Measurements from ENCODE around the gene NR6A1.

Gene NR6A1

GRCh38 chr9:124792257-124793014 lies 21.3 kb upstream of the NR6A1 start:
- Histone ChIP-seq H3K4me2 (ENCODE audit: insufficient read depth, low read length, poor library complexity, severe bottlenecking) (no peak overlapping the region), H2BK120ac (ENCODE audit: low read depth, low read length) (no peak overlapping the region), H4K8ac (ENCODE audit: low read depth, low read length) (no peak overlapping the region), H2BK12ac (ENCODE audit: low read length) (no peak overlapping the region), H3K27ac (replicated peaks; ENCODE audit: low read length) (no peak overlapping the region), H3K9me3 (replicated peaks in 1 of 2; ENCODE audit: control insufficient read depth in 2 of 2, insufficient read depth in 1 of 2, low read depth in 1 of 2, low read length in 2 of 2) (no peaks in the 10 kb centered on the region), H3K14ac (ENCODE audit: low read length) (no peak overlapping the region), H4K91ac (ENCODE audit: low read depth, low read length, poor library complexity) (peak overlapping the region; percentile 49), H3K4ac (ENCODE audit: low read length) (peak overlapping the region; percentile 24), H3K23ac (ENCODE audit: low read depth, low read length, poor library complexity) (no peak overlapping the region), H3K9ac (ENCODE audit: low read depth, low read length, poor library complexity) (no peak overlapping the region), H2BK15ac (ENCODE audit: low read length) (no peak overlapping the region), H2BK5ac (ENCODE audit: low read length) (no peak overlapping the region), H3K79me1 (ENCODE audit: low read depth, low read length) (no peaks in the 10 kb centered on the region), H3K36me3 (replicated peaks in 1 of 2; ENCODE audit: control insufficient read depth in 2 of 2, insufficient read depth in 2 of 2, low read length in 2 of 2) (no peaks in the 10 kb centered on the region), H2AK5ac (ENCODE audit: low read depth, low read length) (peak overlapping the region; percentile 23), H3K4me1 (ENCODE audit: control insufficient read depth in 2 of 2, insufficient read depth in 1 of 2, low read depth in 1 of 2, low read length in 2 of 2) (peaks cover 0 to 1% of the 10 kb centered on the region in 2 donors), H3K18ac (ENCODE audit: low read length) (no peak overlapping the region), H3K27me3 (ENCODE audit: control insufficient read depth in 3 of 3, insufficient read depth in 3 of 3, low read depth in 1 of 3, low read length in 3 of 3) (peaks cover 0 to 55% (median 0%) of the 10 kb centered on the region in 3 experiments), H3K4me3 (ENCODE audit: low read length in 2 of 2) (no peak overlapping the region), H2AFZ (ENCODE audit: low read length) (no peak overlapping the region)
- DNase-seq (ENCODE audit: low spot score) = no peak
- no CpG with 5 or more reads among the region's 8 CpGs for WGBS, 2 donors (ENCODE audit: extremely low coverage in 2 of 2, insufficient read length in 2 of 2, insufficient replicate concordance in 1 of 2)

- DNase-seq (ENCODE audit: low spot score) = no peak
- H2AFZ ChIP-seq (ENCODE audit: low read length) = no peak overlapping the region
- H2BK5ac ChIP-seq (ENCODE audit: low read length) = no peak overlapping the region
- H2BK120ac ChIP-seq (ENCODE audit: low read depth, low read length) = no peak overlapping the region
- H3K27ac ChIP-seq (replicated peaks; ENCODE audit: low read length) = no peak overlapping the region
- no peak overlapping the region for H3K4me3 ChIP-seq (ENCODE audit: low read length in 2 of 2)
- H3K27me3 ChIP-seq (ENCODE audit: control insufficient read depth in 3 of 3, insufficient read depth in 3 of 3, low read depth in 1 of 3, low read length in 3 of 3) = peaks cover 0 to 40% (median 0%) of the 10 kb centered on the region in 3 experiments
- H2BK15ac ChIP-seq (ENCODE audit: low read length) = no peak overlapping the region
- no peaks in the 10 kb centered on the region for H3K36me3 ChIP-seq (replicated peaks in 1 of 2; ENCODE audit: control insufficient read depth in 2 of 2, insufficient read depth in 2 of 2, low read length in 2 of 2)
- H3K18ac ChIP-seq (ENCODE audit: low read length) = no peak overlapping the region
- peaks cover 0 to 1% of the 10 kb centered on the region in 2 donors for H3K4me1 ChIP-seq (ENCODE audit: control insufficient read depth in 2 of 2, insufficient read depth in 1 of 2, low read depth in 1 of 2, low read length in 2 of 2)
- H3K9ac ChIP-seq (ENCODE audit: low read depth, low read length, poor library complexity) = no peak overlapping the region
- H2AK5ac ChIP-seq (ENCODE audit: low read depth, low read length) = no peak overlapping the region
- no peak overlapping the region for H3K4ac ChIP-seq (ENCODE audit: low read length)
- no peak overlapping the region for H4K91ac ChIP-seq (ENCODE audit: low read depth, low read length, poor library complexity)
- H2BK12ac ChIP-seq (ENCODE audit: low read length) = no peak overlapping the region
- WGBS, 2 donors (ENCODE audit: extremely low coverage in 2 of 2, insufficient read length in 2 of 2, insufficient replicate concordance in 1 of 2) = no CpG with 5 or more reads among the region's 5 CpGs
- no peak overlapping the region for H3K14ac ChIP-seq (ENCODE audit: low read length)
- H3K9me3 ChIP-seq (replicated peaks in 1 of 2; ENCODE audit: control insufficient read depth in 2 of 2, insufficient read depth in 1 of 2, low read depth in 1 of 2, low read length in 2 of 2) = no peaks in the 10 kb centered on the region
- H3K79me1 ChIP-seq (ENCODE audit: low read depth, low read length) = no peaks in the 10 kb centered on the region
- no peak overlapping the region for H3K23ac ChIP-seq (ENCODE audit: low read depth, low read length, poor library complexity)
- no peak overlapping the region for H3K4me2 ChIP-seq (ENCODE audit: insufficient read depth, low read length, poor library complexity, severe bottlenecking)
- H4K8ac ChIP-seq (ENCODE audit: low read depth, low read length) = no peak overlapping the region
These were observed 19.8 kb upstream of the NR6A1 start for GRCh38 chr9:124790801-124791505.

- no peak overlapping the region for H3K4me3 ChIP-seq (ENCODE audit: low read length in 2 of 2)
- H2AFZ ChIP-seq (ENCODE audit: low read length) = no peak overlapping the region
- H2BK12ac ChIP-seq (ENCODE audit: low read length) = no peak overlapping the region
- no CpG with 5 or more reads among the region's 8 CpGs for whole genome bisulfite sequencing, 2 donors (ENCODE audit: extremely low coverage in 2 of 2, insufficient read length in 2 of 2, insufficient replicate concordance in 1 of 2)
- H2BK5ac ChIP-seq (ENCODE audit: low read length) = no peak overlapping the region
- no peak overlapping the region for H3K9ac ChIP-seq (ENCODE audit: low read depth, low read length, poor library complexity)
- no peaks in the 10 kb centered on the region for H3K36me3 ChIP-seq (replicated peaks in 1 of 2; ENCODE audit: control insufficient read depth in 2 of 2, insufficient read depth in 2 of 2, low read length in 2 of 2)
- H4K91ac ChIP-seq (ENCODE audit: low read depth, low read length, poor library complexity) = no peak overlapping the region
- no peak overlapping the region for H3K18ac ChIP-seq (ENCODE audit: low read length)
- H3K23ac ChIP-seq (ENCODE audit: low read depth, low read length, poor library complexity) = no peak overlapping the region
- H3K4me2 ChIP-seq (ENCODE audit: insufficient read depth, low read length, poor library complexity, severe bottlenecking) = no peak overlapping the region
- no peaks in the 10 kb centered on the region for H3K9me3 ChIP-seq (replicated peaks in 1 of 2; ENCODE audit: control insufficient read depth in 2 of 2, insufficient read depth in 1 of 2, low read depth in 1 of 2, low read length in 2 of 2)
- H2BK120ac ChIP-seq (ENCODE audit: low read depth, low read length) = no peak overlapping the region
- H3K27me3 ChIP-seq (ENCODE audit: control insufficient read depth in 3 of 3, insufficient read depth in 3 of 3, low read depth in 1 of 3, low read length in 3 of 3) = peaks cover 0 to 39% (median 0%) of the 10 kb centered on the region in 3 experiments
- no peak for DNase-seq (ENCODE audit: low spot score)
- H2AK5ac ChIP-seq (ENCODE audit: low read depth, low read length) = no peak overlapping the region
- no peak overlapping the region for H3K27ac ChIP-seq (replicated peaks; ENCODE audit: low read length)
- no peak overlapping the region for H3K4ac ChIP-seq (ENCODE audit: low read length)
- peaks cover 0 to 1% of the 10 kb centered on the region in 2 donors for H3K4me1 ChIP-seq (ENCODE audit: control insufficient read depth in 2 of 2, insufficient read depth in 1 of 2, low read depth in 1 of 2, low read length in 2 of 2)
- H4K8ac ChIP-seq (ENCODE audit: low read depth, low read length) = no peak overlapping the region
- H3K14ac ChIP-seq (ENCODE audit: low read length) = no peak overlapping the region
- H2BK15ac ChIP-seq (ENCODE audit: low read length) = no peak overlapping the region
- H3K79me1 ChIP-seq (ENCODE audit: low read depth, low read length) = no peaks in the 10 kb centered on the region
These were observed 19.2 kb upstream of the NR6A1 start for GRCh38 chr9:124790301-124790700.

GRCh38 chr9:124789531-124789930 lies 18.4 kb upstream of the NR6A1 start:
- Histone ChIP-seq H4K91ac (ENCODE audit: low read depth, low read length, poor library complexity) (no peak overlapping the region), H3K27me3 (ENCODE audit: control insufficient read depth in 3 of 3, insufficient read depth in 3 of 3, low read depth in 1 of 3, low read length in 3 of 3) (peaks cover 0 to 34% (median 0%) of the 10 kb centered on the region in 3 experiments)
- WGBS, 2 donors (ENCODE audit: extremely low coverage in 2 of 2, insufficient read length in 2 of 2, insufficient replicate concordance in 1 of 2) = no CpG with 5 or more reads among the region's 2 CpGs

More at GRCh38 chr9:124789531-124789930, 18.4 kb upstream of the NR6A1 start:
- no peaks in the 10 kb centered on the region for H3K79me1 ChIP-seq (ENCODE audit: low read depth, low read length)
- no peak overlapping the region for H3K4me3 ChIP-seq (ENCODE audit: low read length in 2 of 2)
- H3K36me3 ChIP-seq (replicated peaks in 1 of 2; ENCODE audit: control insufficient read depth in 2 of 2, insufficient read depth in 2 of 2, low read length in 2 of 2) = no peaks in the 10 kb centered on the region
- H3K4me2 ChIP-seq (ENCODE audit: insufficient read depth, low read length, poor library complexity, severe bottlenecking) = no peak overlapping the region
- no peak overlapping the region for H3K18ac ChIP-seq (ENCODE audit: low read length)
- no peak overlapping the region for H2BK15ac ChIP-seq (ENCODE audit: low read length)
- no peak overlapping the region for H3K23ac ChIP-seq (ENCODE audit: low read depth, low read length, poor library complexity)
- no peaks in the 10 kb centered on the region for H3K9me3 ChIP-seq (replicated peaks in 1 of 2; ENCODE audit: control insufficient read depth in 2 of 2, insufficient read depth in 1 of 2, low read depth in 1 of 2, low read length in 2 of 2)
- no peak overlapping the region for H2BK12ac ChIP-seq (ENCODE audit: low read length)
- no peak overlapping the region for H3K9ac ChIP-seq (ENCODE audit: low read depth, low read length, poor library complexity)
- H2BK120ac ChIP-seq (ENCODE audit: low read depth, low read length) = no peak overlapping the region
- H3K14ac ChIP-seq (ENCODE audit: low read length) = no peak overlapping the region
- no peak overlapping the region for H2AFZ ChIP-seq (ENCODE audit: low read length)
- no peak for DNase-seq (ENCODE audit: low spot score)
- no peak overlapping the region for H2BK5ac ChIP-seq (ENCODE audit: low read length)
- peaks cover 0 to 1% of the 10 kb centered on the region in 2 donors for H3K4me1 ChIP-seq (ENCODE audit: control insufficient read depth in 2 of 2, insufficient read depth in 1 of 2, low read depth in 1 of 2, low read length in 2 of 2)
- H3K27ac ChIP-seq (replicated peaks; ENCODE audit: low read length) = no peak overlapping the region
- no peak overlapping the region for H3K4ac ChIP-seq (ENCODE audit: low read length)
- H4K8ac ChIP-seq (ENCODE audit: low read depth, low read length) = no peak overlapping the region
- H2AK5ac ChIP-seq (ENCODE audit: low read depth, low read length) = no peak overlapping the region

Measured in neuronal stem cell (in vitro differentiated cells).